Measurements from ENCODE around the gene NINL. TPM values are rescaled to one million over a fixed set of nuclear protein-coding genes. Genes with fewer than 3 reads are reported as not detected.

Gene NINL
- polyA plus RNA-seq, 1 donor (not counting 4 experiments of a cell fraction or from before 2014, with no cell fraction given) = 0.79 TPM

- TF ChIP-seq EZH2 (IDR thresholded peaks at IDR 0.05; ENCODE audit: low read length) (no peak), CTCF (optimal IDR thresholded peaks at IDR 0.05 in 1 of 3, IDR thresholded peaks at IDR 0.05 in 1 of 3, conservative IDR thresholded peaks at IDR 0.05 in 1 of 3; ENCODE audit: extremely low read depth in 1 of 3, insufficient read depth in 2 of 3, low read length in 3 of 3) (no peak)
These were observed 117.9 kb downstream of the NINL start for GRCh38 chr20:25467441-25467840.

GRCh38 chr20:25466846-25467245 is 118.5 kb downstream of the NINL start:
- Histone ChIP-seq H3K36me3 (ENCODE audit: control insufficient read depth in 2 of 2, extremely low read depth in 1 of 2, insufficient read depth in 2 of 2, low read length in 2 of 2) (no peaks in the 10 kb centered on the region), H3K27ac (ENCODE audit: control insufficient read depth, insufficient read depth, low read length) (no peak overlapping the region), H3K4me3 (ENCODE audit: control insufficient read depth in 2 of 3, extremely low read depth in 1 of 3, insufficient read depth in 2 of 3, low read depth in 1 of 3, low read length in 3 of 3) (no peak overlapping the region), H3K27me3 (ENCODE audit: control insufficient read depth, extremely low read depth, insufficient read depth, low read length) (no peaks in the 10 kb centered on the region), H4K20me1 (ENCODE audit: control insufficient read depth, extremely low read depth, insufficient read depth, low read length) (no peaks in the 10 kb centered on the region), H2AFZ (ENCODE audit: control insufficient read depth, low read length) (no peak overlapping the region), H3K4me1 (ENCODE audit: control insufficient read depth, extremely low read depth, insufficient read depth, low read length) (no peaks in the 10 kb centered on the region), H3K79me2 (ENCODE audit: control insufficient read depth, insufficient read depth, low read length) (no peaks in the 10 kb centered on the region), H3K9me1 (ENCODE audit: control insufficient read depth, extremely low read depth, insufficient read depth, low read length) (no peaks in the 10 kb centered on the region), H3K9ac (ENCODE audit: control insufficient read depth, extremely low read depth, insufficient read depth, low read length) (no peak overlapping the region), H3K4me2 (ENCODE audit: control insufficient read depth, extremely low read depth, insufficient read depth, low read depth, low read length) (no peak overlapping the region), H3K9me3 (ENCODE audit: control insufficient read depth, low read depth, low read length) (no peaks in the 10 kb centered on the region)
- dilution Hi-C loops (cut with MboI; ENCODE audit: extremely low pct_ligation_motif_present, low sequenced_read_pairs) = no loop called here
- no peak for FAIRE-seq
- no peak for DNase-seq (ENCODE audit: low read depth, low spot score)
- TF ChIP-seq EZH2 (IDR thresholded peaks at IDR 0.05; ENCODE audit: low read length) (no peak), CTCF (optimal IDR thresholded peaks at IDR 0.05 in 1 of 3, IDR thresholded peaks at IDR 0.05 in 1 of 3, conservative IDR thresholded peaks at IDR 0.05 in 1 of 3; ENCODE audit: extremely low read depth in 1 of 3, insufficient read depth in 2 of 3, low read length in 3 of 3) (no peak)

More at GRCh38 chr20:25467441-25467840, 117.9 kb downstream of the NINL start:
- Histone ChIP-seq H3K79me2 (ENCODE audit: control insufficient read depth, insufficient read depth, low read length) (no peaks in the 10 kb centered on the region), H3K27me3 (ENCODE audit: control insufficient read depth, extremely low read depth, insufficient read depth, low read length) (no peaks in the 10 kb centered on the region), H3K9me3 (ENCODE audit: control insufficient read depth, low read depth, low read length) (no peaks in the 10 kb centered on the region), H3K36me3 (ENCODE audit: control insufficient read depth in 2 of 2, extremely low read depth in 1 of 2, insufficient read depth in 2 of 2, low read length in 2 of 2) (no peaks in the 10 kb centered on the region), H3K27ac (ENCODE audit: control insufficient read depth, insufficient read depth, low read length) (no peak overlapping the region), H2AFZ (ENCODE audit: control insufficient read depth, low read length) (no peak overlapping the region), H4K20me1 (ENCODE audit: control insufficient read depth, extremely low read depth, insufficient read depth, low read length) (no peaks in the 10 kb centered on the region), H3K4me3 (ENCODE audit: control insufficient read depth in 2 of 3, extremely low read depth in 1 of 3, insufficient read depth in 2 of 3, low read depth in 1 of 3, low read length in 3 of 3) (no peak overlapping the region), H3K4me1 (ENCODE audit: control insufficient read depth, extremely low read depth, insufficient read depth, low read length) (no peaks in the 10 kb centered on the region), H3K9ac (ENCODE audit: control insufficient read depth, extremely low read depth, insufficient read depth, low read length) (no peak overlapping the region), H3K4me2 (ENCODE audit: control insufficient read depth, extremely low read depth, insufficient read depth, low read depth, low read length) (no peak overlapping the region), H3K9me1 (ENCODE audit: control insufficient read depth, extremely low read depth, insufficient read depth, low read length) (no peaks in the 10 kb centered on the region)
- FAIRE-seq = no peak
- DNase-seq (ENCODE audit: low read depth, low spot score) = no peak
- dilution Hi-C loops (cut with MboI; ENCODE audit: extremely low pct_ligation_motif_present, low sequenced_read_pairs) = no loop called here
